ENCODE results near the gene DST. TPM values are rescaled to one million over a fixed set of nuclear protein-coding genes. Genes with fewer than 3 reads are reported as not detected.
"Not testable (repeated sequence)": the region's sequence is repeated elsewhere in the genome, so short reads cannot be mapped to it uniquely, and the experiment has no call there.

Gene DST
- total RNA-seq, 1 experiment from 2014 or later = 132 TPM

- H3K27me3 Mint-ChIP-seq (ENCODE audit: low read depth); H3K4me1 Mint-ChIP-seq; CTCF ChIA-PET; POLR2A ChIA-PET; H3K4me3 Mint-ChIP-seq; DNase-seq (ENCODE audit: low spot score); ATAC-seq; H3K27ac Mint-ChIP-seq: not testable (repeated sequence)
- Mint-ChIP-seq H3K36me3 (peaks cover 52% of the 10 kb centered on the region), H3K9me3 (peaks cover 26% of the 10 kb centered on the region)
Measured at GRCh38 chr6:56562730-56563129, 80.0 kb downstream of the DST start.

- no peak overlapping the region for H3K27ac Mint-ChIP-seq
Measured at GRCh38 chr6:56556751-56557540, 85.7 kb downstream of the DST start.

More at GRCh38 chr6:56556751-56557540, 85.7 kb downstream of the DST start:
- CTCF ChIA-PET = no interaction called here
- no peak for ATAC-seq
- POLR2A ChIA-PET = no interaction called here
- H3K36me3 Mint-ChIP-seq = peaks cover 38% of the 10 kb centered on the region
- no peaks in the 10 kb centered on the region for H3K9me3 Mint-ChIP-seq
- DNase-seq (ENCODE audit: low spot score) = no peak
- TF ChIP-seq, protein P1, sequence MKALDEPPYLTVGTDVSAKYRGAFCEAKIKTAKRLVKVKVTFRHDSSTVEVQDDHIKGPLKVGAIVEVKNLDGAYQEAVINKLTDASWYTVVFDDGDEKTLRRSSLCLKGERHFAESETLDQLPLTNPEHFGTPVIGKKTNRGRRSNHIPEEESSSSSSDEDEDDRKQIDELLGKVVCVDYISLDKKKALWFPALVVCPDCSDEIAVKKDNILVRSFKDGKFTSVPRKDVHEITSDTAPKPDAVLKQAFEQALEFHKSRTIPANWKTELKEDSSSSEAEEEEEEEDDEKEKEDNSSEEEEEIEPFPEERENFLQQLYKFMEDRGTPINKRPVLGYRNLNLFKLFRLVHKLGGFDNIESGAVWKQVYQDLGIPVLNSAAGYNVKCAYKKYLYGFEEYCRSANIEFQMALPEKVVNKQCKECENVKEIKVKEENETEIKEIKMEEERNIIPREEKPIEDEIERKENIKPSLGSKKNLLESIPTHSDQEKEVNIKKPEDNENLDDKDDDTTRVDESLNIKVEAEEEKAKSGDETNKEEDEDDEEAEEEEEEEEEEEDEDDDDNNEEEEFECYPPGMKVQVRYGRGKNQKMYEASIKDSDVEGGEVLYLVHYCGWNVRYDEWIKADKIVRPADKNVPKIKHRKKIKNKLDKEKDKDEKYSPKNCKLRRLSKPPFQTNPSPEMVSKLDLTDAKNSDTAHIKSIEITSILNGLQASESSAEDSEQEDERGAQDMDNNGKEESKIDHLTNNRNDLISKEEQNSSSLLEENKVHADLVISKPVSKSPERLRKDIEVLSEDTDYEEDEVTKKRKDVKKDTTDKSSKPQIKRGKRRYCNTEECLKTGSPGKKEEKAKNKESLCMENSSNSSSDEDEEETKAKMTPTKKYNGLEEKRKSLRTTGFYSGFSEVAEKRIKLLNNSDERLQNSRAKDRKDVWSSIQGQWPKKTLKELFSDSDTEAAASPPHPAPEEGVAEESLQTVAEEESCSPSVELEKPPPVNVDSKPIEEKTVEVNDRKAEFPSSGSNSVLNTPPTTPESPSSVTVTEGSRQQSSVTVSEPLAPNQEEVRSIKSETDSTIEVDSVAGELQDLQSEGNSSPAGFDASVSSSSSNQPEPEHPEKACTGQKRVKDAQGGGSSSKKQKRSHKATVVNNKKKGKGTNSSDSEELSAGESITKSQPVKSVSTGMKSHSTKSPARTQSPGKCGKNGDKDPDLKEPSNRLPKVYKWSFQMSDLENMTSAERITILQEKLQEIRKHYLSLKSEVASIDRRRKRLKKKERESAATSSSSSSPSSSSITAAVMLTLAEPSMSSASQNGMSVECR (CRISPR knock-in tag; IDR thresholded peaks at IDR 0.05; ENCODE audit: borderline replicate concordance) = no peak
- TF ChIP-seq ZNF423 (CRISPR knock-in tag; IDR thresholded peaks at IDR 0.05) (no peak), MAX (CRISPR knock-in tag; IDR thresholded peaks at IDR 0.05) (no peak), ZBTB43 (CRISPR knock-in tag; IDR thresholded peaks at IDR 0.05) (no peak), ZNF121 (CRISPR knock-in tag; IDR thresholded peaks at IDR 0.05) (no peak), ZNF532 (CRISPR knock-in tag; IDR thresholded peaks at IDR 0.05; ENCODE audit: borderline replicate concordance) (no peak), EMX1 (CRISPR knock-in tag; IDR thresholded peaks at IDR 0.05) (no peak), GRHL2 (CRISPR knock-in tag; IDR thresholded peaks at IDR 0.05; ENCODE audit: insufficient replicate concordance, severe bottlenecking) (no peak)
- H3K4me3 Mint-ChIP-seq = no peak overlapping the region
- H3K4me1 Mint-ChIP-seq = no peaks in the 10 kb centered on the region
- H3K27me3 Mint-ChIP-seq (ENCODE audit: low read depth) = no peaks in the 10 kb centered on the region

All from WTC11 (cell line).